HG02870 (cell line): ENCODE results near the gene RUFY3.
"Not testable (repeated sequence)": the region's sequence is repeated elsewhere in the genome, so short reads cannot be mapped to it uniquely, and the experiment has no call there.

Experiments used
- ATAC-seq: cut with Tn5 transposase; IDR thresholded peaks from one replicate; pipeline ENCODE4 v1.9.1; 2021; ENCODE audit warnings: mild to moderate bottlenecking, moderate library complexity; ENCODE audit not compliant: unreplicated experiment

The RUFY3 gene

DNA sequence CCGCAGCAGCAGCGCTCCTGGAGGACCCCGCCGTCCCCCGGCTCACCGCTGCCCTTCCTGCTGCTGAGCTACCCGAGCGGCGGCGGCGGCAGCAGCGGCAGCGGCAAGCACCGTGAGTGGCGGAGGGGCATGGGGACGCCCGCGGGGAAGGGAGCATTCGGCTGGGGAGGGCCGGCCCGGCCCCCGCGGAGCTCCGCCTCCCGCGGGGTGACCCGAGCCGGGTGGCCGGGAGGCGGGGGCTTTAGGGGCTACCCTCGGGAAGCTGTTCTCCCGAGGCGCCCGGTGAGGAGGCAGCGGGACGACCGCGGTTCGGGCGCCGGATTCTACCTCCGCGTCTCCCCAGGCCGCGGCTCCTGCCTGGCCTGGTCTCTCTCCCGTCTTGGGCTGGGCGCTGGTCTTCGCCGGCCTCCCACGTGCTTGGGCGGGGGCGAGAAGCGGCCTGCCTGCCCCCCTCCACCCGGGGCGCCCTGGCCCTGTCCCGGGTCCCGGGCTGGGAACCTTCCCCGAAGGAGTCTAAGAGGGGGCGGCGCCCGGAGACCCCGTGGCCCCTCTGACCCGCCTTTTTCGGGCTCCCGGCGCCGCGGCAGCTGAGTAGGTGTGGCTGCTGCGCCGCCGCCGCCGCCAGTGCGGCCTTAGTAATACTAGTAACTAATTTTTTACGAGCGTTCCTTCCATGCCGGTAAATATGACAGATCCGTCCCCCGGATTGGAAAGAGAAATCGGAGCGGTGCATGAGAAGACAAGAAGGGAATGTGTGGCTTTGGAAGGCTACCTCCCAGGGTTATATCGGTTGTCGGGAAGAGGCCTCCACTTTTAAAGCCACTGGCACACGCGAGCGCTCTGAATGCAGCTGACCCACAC is 16.4 kb upstream of the RUFY3 start:
- ATAC-seq, result peak; percentile 53

DNA sequence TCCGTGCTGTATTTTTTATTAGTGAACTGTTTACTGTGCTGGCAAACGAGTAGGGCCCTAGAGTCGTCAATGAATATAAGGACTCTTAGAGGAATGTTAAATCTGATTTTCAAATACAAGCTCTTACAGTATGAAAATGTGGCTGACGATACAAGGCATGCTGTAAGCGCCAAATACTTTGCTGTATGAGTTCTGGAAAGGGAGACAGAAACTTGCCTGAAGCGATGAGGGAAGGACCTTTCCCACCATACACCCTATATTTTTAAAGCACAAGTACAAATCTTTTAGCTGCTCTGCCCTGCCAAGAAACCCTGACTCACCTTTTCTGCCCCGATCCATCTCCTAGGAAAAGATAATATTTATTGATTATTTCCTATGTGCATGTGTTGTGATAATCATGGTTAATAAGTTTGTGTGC is 15.7 kb upstream of the RUFY3 start:
- no peak for ATAC-seq

DNA sequence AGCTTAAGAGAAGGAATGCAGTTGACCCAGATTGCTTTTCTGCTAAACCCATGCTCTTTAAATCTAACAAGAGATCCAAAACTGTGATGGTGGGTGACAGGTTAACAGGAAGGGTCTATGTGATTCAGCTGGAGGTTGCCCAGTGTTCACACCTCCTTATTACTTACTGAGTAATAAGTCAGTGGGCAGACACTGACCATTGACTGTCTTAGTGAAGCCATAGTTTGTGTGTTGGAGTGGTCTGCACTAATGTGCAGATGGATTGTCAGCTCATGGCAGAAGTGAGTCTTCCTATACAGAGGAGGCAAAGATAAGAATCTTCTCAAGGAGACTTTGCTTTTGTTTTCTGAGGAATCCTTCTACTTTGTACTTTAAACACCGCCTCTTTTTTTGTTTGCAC is 15.2 kb upstream of the RUFY3 start:
- no peak for ATAC-seq

DNA sequence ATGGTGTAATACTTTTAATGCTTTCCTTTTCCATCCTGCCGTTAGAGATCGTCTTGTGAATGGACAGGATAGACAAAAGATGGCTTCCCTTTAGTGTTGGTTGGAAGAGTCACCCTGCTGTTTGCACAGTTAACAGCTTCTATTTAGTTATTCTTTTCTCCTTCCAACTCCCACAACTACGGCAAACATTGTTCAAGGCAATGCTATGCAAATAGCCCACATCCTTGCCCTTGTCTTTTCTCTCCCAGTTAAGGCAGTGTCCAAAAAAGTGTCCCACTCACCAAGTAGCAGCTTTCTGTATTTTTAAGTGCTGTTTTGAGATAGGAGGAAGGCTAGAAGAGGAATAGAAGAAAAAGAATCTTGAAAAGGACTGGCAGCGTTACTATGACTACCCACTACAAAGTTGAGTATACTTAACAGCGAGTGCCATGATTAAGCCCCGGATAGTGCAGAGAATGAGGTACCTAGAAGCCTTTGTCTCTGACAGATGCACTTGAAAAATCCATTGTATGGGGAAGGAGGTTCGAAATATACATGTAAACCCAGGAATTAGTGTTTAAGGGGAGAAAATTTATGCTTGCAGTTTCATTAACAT is 12.1 kb upstream of the RUFY3 start:
- ATAC-seq, result no peak

DNA sequence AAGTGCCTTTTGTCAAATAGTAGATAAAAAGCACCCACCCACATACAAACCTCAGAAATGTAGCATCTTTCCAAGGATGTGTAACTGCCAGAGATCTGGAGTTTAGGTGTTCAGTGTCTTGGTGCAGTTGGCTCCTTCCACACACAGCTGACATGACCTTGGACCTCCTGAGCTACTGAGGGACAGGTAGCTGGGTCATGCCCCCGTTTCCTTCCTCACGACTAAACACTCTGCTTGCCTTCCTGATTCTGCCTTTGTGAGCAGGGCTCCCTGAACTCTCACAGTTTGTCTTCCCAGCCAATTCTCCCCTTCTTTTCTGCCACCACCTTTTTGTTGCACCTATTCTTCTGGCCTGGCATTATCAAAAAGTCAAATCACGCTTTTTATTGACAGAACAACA is 10.2 kb upstream of the RUFY3 start:
- no peak for ATAC-seq

DNA sequence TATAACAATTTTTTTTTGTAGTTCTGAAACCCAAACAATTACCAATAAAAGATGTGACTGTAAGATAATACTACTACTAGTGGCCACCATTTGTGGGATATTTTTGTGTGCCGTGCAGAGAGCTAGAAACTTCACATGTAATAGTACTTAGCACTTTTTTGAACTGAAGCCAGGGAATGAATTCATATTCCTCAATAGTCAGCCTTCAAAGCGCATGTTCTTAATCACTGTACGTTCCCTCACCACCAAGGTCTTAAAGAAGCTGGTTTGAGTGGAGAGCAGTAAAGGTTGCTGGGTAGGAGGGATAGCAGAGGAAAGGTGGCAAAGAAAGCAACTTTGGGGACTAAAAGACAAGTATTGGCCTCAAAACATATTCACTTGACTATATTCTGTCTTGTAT is 9.6 kb upstream of the RUFY3 start:
- no peak for ATAC-seq

DNA sequence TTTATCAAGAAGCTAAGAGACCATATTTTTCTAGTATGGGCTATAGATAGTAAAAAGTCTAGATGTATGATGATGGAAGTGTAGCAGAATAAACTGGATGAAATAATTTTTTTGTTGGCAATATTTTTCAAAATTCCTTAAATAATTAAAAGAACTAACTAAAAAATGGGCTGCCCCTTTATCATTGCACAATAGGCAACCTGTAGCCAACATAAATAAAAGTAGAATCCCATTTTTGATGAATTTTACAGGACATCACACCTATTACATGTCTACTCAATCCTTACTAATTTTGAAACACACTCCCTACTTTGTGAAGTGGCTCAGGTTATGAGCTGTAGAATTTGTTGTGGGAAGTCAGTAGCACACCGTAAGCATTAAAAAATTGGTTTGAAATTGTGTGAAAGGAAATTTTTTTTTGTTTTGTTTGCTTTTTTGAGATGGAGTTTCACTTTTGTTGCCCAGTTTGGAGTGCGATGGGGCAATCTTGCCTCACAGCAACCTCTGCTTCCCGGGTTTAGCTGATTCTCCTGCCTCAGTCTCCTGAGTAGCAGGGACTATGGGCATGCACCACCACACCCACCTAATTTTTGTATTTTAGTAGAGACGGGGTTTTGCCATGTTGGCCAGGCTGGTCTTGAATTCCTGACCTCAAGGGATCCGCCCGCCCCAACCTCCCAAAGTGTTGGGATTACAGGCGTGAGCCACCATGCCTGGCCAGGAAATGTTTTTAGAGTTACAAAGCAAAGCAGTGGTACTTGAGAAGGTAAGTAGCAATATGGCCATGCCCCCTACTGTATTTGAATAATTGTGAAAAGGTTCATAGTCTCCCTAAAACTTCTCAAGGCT is 8.9 kb upstream of the RUFY3 start:
- ATAC-seq, result no peak

DNA sequence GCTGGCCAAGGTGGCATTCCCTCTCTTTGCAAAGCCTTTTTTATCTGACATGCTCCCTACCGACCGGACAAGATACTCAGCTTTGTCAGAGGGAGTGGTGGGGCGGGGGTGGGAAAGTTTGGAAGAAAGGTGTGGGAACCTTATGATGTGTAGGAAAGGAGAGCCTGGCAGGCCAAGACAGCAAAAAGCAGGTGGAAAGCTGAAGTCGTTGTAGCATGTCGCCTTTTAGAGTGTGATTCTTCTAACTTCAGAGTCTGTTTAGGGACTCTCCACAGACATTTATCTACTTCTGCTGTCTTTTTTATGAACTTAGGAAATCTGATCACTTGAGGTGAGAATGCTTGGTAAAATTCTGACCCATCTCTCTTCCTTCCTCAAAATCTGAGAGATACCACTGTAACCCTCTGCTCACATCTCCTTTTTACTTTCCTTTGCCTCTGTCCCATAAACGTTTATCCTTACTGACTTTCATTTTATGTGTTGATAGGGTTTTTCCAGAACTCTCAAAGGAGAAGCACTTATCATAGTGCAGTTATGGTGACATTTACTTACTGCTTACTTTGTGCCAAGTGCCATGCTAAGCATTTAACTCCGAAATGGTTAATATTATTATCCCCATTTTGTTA is 8.2 kb upstream of the RUFY3 start:
- peak; percentile 37 for ATAC-seq

DNA sequence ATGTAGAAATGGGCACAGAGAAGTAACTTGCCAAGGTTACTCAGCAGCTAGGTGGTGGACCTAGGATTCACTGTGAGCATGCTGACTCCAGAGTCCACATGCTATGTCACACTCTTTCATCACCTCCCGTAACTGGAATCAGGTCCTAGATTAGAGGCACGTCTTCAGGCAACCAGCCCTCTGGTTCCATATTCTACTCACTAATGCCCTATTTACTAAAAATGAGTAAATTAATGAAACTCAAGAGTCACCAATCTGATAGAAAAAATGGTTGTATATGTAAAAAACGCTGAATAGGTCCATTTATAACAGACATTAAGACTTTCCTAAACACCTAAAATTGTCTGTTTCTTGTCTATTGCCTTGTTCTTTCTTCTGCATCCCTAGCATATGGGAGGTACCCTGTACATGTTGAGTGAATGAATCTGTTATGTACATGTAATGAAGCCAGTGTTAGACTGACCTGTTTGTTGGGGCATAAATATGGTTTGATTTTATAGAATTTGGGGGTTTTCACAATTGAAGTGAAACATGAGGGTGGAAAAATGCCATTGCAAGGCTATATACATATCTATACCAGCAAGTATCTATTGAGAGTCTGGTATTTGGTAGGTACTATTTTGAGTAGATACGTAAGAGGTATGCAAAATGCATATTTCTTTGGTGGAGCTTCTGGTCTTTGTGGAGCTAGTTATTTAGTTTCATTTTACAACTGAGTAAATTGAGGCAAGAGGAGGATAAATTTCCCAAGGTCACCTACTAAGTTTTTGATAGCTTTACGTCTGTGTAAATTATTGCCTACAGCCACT is 7.5 kb upstream of the RUFY3 start:
- ATAC-seq, result peak; percentile 56

DNA sequence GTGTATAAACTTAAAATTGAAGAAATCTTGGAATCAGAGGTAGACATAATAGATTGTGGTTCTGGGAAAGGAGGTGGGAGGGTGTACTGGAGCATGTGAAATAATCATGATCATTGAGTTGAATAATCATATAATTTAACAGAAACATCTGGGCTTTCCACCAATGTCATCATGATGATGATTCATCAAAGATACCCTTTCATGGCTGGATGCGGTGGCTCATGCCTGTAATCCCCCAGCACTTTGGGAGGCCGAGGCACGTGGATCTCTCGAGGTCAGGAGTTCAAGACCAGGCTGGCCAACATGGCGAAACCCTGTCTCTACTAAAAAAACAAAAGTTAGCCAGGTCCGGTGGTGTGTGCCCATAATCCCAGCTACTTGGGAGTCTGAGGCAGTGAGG is 6.7 kb upstream of the RUFY3 start:
- no peak for ATAC-seq

DNA sequence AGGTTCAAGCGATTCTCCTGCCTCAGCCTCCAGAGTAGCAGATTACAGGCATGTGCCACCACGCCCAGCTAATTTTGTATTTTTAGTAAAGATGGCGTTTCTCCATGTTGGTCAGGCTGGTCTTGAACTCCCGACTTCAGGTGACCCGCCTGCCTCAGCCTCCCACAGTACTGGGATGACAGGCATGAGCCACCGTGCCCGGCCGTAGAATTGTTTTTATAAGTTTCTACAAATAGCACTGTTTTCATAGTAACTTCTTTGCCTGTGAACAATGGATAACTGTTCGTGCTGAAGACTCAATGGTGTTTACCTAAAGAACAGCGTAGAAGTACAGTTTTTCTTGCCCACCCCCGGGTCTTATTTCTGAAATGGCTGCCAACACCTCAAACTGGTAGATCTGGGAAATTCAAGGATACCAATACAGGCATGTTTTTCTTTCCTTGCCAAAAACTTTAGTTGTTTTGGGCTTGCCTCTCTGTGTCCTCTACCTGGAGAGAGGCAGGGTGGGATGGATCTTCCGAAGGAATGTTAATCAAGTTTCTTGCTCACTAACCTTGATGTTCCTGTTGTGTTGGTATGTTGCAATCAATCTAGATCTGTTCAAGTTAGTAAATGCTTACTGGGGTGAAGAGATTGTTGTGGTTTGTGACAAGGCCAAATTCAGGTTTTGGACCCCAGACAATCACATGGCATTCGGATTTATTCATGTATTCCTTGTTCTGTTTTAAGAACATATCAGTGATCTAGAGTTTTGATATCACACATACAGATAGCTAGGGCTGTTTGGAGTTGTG is 2.8 kb upstream of the RUFY3 start:
- no peak for ATAC-seq

DNA sequence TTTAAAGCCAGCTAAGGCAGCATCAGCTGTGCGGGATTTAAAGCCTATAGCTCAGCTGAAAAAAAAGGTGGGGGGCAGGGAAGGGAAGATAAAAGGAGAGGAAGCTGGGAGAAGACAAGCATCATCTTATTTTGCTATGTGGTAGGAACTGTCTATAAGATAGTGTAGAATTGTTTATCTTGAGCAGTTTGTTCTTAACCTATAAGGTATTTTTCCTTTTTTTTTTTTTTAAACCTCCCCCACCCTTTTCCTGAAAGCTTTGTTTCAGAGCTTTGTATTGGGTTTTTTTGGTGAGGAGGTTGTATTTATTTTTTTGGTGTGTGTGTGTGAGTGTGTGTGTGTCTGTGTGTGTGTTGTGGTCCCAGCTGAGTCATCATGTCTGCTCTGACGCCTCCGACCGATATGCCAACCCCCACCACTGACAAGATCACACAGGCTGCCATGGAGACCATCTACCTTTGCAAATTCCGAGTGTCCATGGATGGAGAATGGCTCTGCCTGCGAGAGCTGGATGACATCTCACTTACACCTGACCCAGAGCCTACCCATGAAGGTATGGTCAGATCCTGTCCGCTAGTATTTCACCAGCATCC is 531 bp downstream of the RUFY3 start:
- no peak for ATAC-seq

DNA sequence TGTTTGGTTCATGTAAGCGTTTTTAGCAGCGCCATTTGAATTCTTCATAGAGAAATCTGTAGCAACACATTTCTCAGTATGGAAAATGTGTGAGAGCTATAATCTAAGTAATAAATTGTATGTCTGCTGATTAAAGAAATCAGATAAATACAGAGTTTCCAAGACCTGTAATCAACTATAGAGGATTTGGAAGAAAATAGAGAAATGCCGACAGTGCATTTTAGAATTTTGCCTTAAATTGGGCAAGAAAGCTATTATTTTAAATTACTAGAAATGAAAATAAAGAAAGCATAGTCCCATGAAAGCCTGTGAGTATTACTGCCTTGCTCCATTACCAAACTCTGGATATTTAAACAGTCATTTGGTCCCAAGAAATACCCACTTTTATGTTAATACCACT is 2.7 kb downstream of the RUFY3 start:
- ATAC-seq, result no peak

DNA sequence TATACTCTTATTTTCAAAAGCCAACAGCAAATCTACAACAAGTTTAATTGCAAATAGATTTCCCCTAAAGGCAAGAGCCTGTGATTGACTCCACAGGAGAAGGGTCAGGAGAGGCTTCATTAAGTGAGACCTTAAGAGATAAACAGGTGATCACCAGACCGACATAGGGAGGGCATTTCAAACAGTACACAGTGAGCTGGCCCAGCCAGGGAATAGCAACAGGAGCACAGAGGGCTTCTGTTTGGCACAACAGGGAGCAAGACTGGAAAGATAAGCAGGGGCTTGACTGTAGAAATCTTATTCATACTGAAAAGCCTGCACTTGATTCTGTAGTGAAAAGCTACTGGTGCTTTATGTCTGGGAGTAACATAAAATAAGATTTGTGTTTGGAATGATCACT is 3.9 kb downstream of the RUFY3 start:
- ATAC-seq, result no peak

DNA sequence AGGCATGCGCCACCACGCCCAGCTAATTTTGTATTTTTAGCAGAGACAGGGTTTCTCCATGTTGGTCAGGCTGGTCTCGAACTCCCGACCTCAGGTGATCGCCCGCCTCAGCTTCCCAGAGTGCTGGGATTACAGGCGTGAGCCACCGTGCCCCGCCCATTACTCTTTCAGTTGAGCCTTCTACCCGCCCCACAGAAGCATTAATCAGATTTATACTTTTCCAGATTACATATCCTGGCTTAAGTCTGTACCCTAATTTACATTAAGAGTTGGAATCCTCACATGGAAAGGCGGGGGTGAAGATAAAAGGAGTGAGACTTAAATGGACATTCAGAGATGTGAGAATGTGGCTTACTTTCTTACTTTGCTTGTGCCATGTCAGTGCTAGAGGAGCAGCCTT is 4.8 kb downstream of the RUFY3 start:
- not testable (repeated sequence) for ATAC-seq

DNA sequence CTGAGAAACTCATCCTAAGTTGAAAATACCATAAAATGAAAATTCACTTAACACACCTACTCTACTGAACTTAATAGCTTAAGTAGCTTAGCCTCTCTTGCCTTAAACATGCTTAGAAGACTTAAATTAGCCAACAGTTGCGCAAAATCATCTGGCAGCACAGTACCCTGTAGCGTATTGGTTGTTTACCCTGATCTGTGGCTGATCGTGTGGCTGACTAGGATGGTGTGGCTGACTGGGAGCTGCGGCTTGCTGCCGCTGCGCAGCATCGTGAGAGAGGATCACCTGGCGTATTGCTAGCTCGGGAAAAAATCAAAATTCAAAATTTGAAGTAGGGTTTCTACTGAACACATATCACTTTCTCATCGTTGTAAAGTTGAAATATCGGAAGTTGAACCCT is 6.3 kb downstream of the RUFY3 start:
- no peak for ATAC-seq

DNA sequence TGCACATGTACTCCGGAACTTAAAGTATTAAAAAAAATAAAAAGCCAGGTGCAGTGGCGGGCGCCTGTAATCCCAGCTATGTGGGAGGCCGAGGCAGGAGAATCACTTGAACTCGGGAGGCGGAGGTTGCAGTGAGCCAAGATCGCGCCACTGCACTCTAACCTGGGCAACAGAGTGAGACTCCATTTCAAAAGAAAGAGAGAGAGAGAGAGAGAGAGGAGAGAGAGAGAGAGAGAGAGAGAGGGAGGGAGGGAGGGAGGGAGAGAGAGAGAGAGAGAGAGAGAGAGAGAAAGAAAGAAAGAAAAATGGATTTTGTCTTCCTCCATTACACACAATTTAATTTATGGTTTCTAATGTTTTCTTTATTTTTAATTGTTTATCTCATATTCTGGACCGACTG is 11.1 kb downstream of the RUFY3 start:
- not testable (repeated sequence) for ATAC-seq

DNA sequence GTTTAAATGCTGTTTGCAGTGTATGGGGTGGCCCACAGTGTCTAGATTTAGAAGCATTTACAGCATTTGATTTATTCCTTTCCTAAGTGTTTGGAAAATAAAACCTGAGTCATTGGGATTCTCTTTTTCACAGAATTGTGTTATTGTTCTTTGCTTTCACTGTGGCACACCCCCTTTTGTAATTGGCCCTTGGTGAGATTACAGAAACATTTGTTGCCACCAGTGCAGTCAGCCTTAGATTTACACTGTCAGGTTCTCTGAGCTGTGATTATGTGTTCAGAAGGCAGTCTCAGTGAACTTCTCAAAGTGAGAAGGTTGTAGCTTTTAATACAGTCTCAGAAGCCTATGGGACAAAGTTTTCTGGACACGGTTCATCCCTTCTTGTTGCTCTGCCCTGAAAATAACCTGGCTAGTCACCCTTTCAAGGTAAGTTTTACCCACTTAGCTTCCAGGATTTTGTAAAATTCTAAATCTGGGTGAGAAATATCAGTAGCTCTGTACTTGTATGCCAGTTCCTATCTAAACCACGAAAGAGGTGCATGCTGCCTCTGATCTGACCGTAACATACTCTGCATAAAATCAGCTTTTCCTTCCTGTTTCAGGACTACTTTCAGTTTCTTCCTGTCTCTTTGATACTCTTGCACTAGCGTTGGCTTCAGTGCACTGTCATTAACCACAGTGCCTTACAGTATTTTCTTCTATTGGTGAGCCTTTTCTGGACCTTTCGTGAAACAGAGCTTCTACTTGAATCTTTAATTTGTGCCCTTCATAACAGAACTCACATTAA is 12.6 kb downstream of the RUFY3 start:
- peak; percentile 88 for ATAC-seq
